PC-3 (cell line): ENCODE data around the gene NVL. TPM values are rescaled to one million over a fixed set of nuclear protein-coding genes. Genes with fewer than 3 reads are reported as not detected.
A peak's percentile ranks its signal among the peaks of the same experiment; 100 is the strongest.

Source experiments
- ATAC-seq: fragments of 200-7000 bp; cut with Tn5 transposase; 2 replicates; pipeline ENCODE4 v1.9.1; 2020; ENCODE audit warnings: mild to moderate bottlenecking, moderate library complexity
- BruUV-seq: library from RNA; stranded (reverse); fragments of 400-500 nt; replicated peaks from 2 replicates; lab custom pipeline; 2021; lab: Mats Ljungman, UMichigan
- CTCF ChIA-PET: fragments of 300-600 bp; sonication (Branson Sonifier 250); formaldehyde crosslinking; loops from one replicate; lab custom pipeline; 2022; ENCODE audit warnings: antibody characterized with exemption; lab: Charles Lee
- POLR2A ChIA-PET: fragments of 300-600 bp; sonication (Branson Sonifier 250); formaldehyde crosslinking; loops from one replicate; lab custom pipeline; 2022; ENCODE audit warnings: antibody characterized with exemption; ENCODE audit not compliant: unreplicated experiment; lab: Charles Lee
- DNase-seq: peaks from one replicate; pipeline ENCODE4 v3.0.0-alpha.2; 2015
- H2AFZ ChIP-seq: fragments of 300-600 bp; sonication (generic); 2 replicates; pipeline ENCODE4 v1.6.0; 2016; ENCODE audit warnings: antibody characterized with exemption, low read length
- H3F3A ChIP-seq: fragments of 300-600 bp; sonication (generic); one replicate; pipeline ENCODE4 v1.6.0; 2017; ENCODE audit warnings: antibody characterized with exemption, low read length, control low read depth, mild to moderate bottlenecking; ENCODE audit not compliant: unreplicated experiment
- H3K27ac ChIP-seq: fragments of 300-600 bp; sonication (generic); 2 replicates; pipeline ENCODE4 v1.5.1; 2016; ENCODE audit warnings: mild to moderate bottlenecking, low read length
- H3K27me3 ChIP-seq: fragments of 300-600 bp; sonication (generic); 2 replicates; pipeline ENCODE4 v1.6.1; 2016; ENCODE audit warnings: low read length, mixed read lengths
- H3K36me3 ChIP-seq: fragments of 300-600 bp; sonication (generic); 2 replicates; pipeline ENCODE4 v1.6.1; 2016; ENCODE audit warnings: low read depth, mixed run types, low read length, mixed read lengths
- H3K4me1 ChIP-seq: fragments of 300-600 bp; sonication (generic); 2 replicates; pipeline ENCODE4 v1.5.1; 2016; ENCODE audit warnings: low read length; ENCODE audit not compliant: insufficient read depth
- H3K4me2 ChIP-seq: fragments of 300-600 bp; sonication (generic); 2 replicates; pipeline ENCODE4 v1.6.0; 2016; ENCODE audit warnings: low read length
- H3K4me3 ChIP-seq: fragments of 300-600 bp; sonication (generic); 2 replicates; pipeline ENCODE4 v1.5.1; 2016; ENCODE audit warnings: mild to moderate bottlenecking, low read length, mixed read lengths
- H3K79me2 ChIP-seq: fragments of 300-600 bp; sonication (generic); 2 replicates; pipeline ENCODE4 v1.6.1; 2017; ENCODE audit warnings: low read length, mixed read lengths
- H3K9ac ChIP-seq: fragments of 300-600 bp; sonication (generic); 2 replicates; pipeline ENCODE4 v1.6.0; 2016; ENCODE audit warnings: mild to moderate bottlenecking, low read length
- H3K9me2 ChIP-seq: fragments of 300-600 bp; sonication (generic); replicated peaks from 2 replicates; pipeline ENCODE4 v1.6.1; 2016; ENCODE audit warnings: mixed run types, low read length, mixed read lengths
- H3K9me3 ChIP-seq: fragments of 300-600 bp; sonication (generic); 2 replicates; pipeline ENCODE4 v1.6.1; 2016; ENCODE audit warnings: low read length, mixed read lengths
- H4K20me1 ChIP-seq: fragments of 300-600 bp; sonication (generic); 2 replicates; pipeline ENCODE4 v1.6.1; 2016; ENCODE audit warnings: low read length, mixed read lengths
- CTCF ChIP-seq: fragments of 300-600 bp; sonication (generic); conservative IDR thresholded peaks from 2 replicates; pipeline ENCODE4 v1.5.1; 2017; ENCODE audit warnings: antibody characterized with exemption, low read depth, mild to moderate bottlenecking, low read length
- EZH2 ChIP-seq: fragments of 300-600 bp; sonication (generic); IDR thresholded peaks from one replicate; pipeline ENCODE4 v1.6.1; 2017; ENCODE audit warnings: antibody characterized with exemption, mild to moderate bottlenecking, low read length; ENCODE audit not compliant: unreplicated experiment
- EZH2phosphoT487 ChIP-seq: fragments of 300-600 bp; sonication (generic); IDR thresholded peaks from 2 replicates; pipeline ENCODE4 v1.6.1; 2018; ENCODE audit warnings: mild to moderate bottlenecking, antibody characterized with exemption, low read length, borderline replicate concordance
- intact Hi-C: fragments of 100-400 bp; cut with micrococcal nuclease; formaldehyde crosslinking; loops from 2 replicates; pipeline ENCODE4 v1.9.0; 2023
- total RNA-seq: library from RNA; depleted of rRNA; stranded (reverse); fragments of >200 nt; gene quantifications from 2 replicates; pipeline ENCODE4 v1.2.3, GENCODE V29; 2014

The NVL gene
- total RNA-seq, 1 experiment from 2014 or later = 37.1 TPM

GRCh38 chr1:224201383-224201782 lies 128.6 kb downstream of the NVL start:
- no TSS peak for BruUV-seq
- Histone ChIP-seq H3K4me2 (no peak overlapping the region), H2AFZ (no peak overlapping the region), H3K27ac (no peak overlapping the region), H3K4me1 (peaks cover 43% of the 10 kb centered on the region), H3K9me3 (no peaks in the 10 kb centered on the region), H3K36me3 (no peaks in the 10 kb centered on the region), H3K4me3 (no peak overlapping the region), H3K79me2 (no peaks in the 10 kb centered on the region), H4K20me1 (no peaks in the 10 kb centered on the region), H3K9ac (no peak overlapping the region), H3F3A (peaks cover 14% of the 10 kb centered on the region), H3K9me2 (no peaks in the 10 kb centered on the region), H3K27me3 (no peaks in the 10 kb centered on the region)
- intact Hi-C loops = no loop called here
- CTCF ChIA-PET = no interaction called here
- TF ChIP-seq CTCF (no peak), EZH2 (no peak), EZH2phosphoT487 (no peak)
- ATAC-seq = no peak
- POLR2A ChIA-PET = no interaction called here
- DNase-seq = no peak

GRCh38 chr1:224199679-224200078 lies 130.3 kb downstream of the NVL start:
- no TSS peak for BruUV-seq
- TF ChIP-seq CTCF (no peak), EZH2 (no peak), EZH2phosphoT487 (no peak)
- no peaks in the 10 kb centered on the region for H3K9me2 ChIP-seq
- ATAC-seq (peak; percentile 88), DNase-seq (peak; percentile 90)
- H3K9ac ChIP-seq = peak overlapping the region; percentile 47
- peaks cover 33% of the 10 kb centered on the region for H3K4me1 ChIP-seq
- no peak overlapping the region for H3K4me3 ChIP-seq
- no peaks in the 10 kb centered on the region for H3K36me3 ChIP-seq
- H3K79me2 ChIP-seq = no peaks in the 10 kb centered on the region
- H3K9me3 ChIP-seq = no peaks in the 10 kb centered on the region
- H3K27me3 ChIP-seq = no peaks in the 10 kb centered on the region
- H3K4me2 ChIP-seq = peak overlapping the region; percentile 53
- ChIA-PET POLR2A (no interaction called here), CTCF (no interaction called here)
- H2AFZ ChIP-seq = no peak overlapping the region
- peak overlapping the region; percentile 88 for H3K27ac ChIP-seq
- peaks cover 14% of the 10 kb centered on the region for H3F3A ChIP-seq
- intact Hi-C loops = loop anchor here (2.0 kb wide), 1 partner anchor 15 kb away; no protein-coding TSS in a partner anchor
- H4K20me1 ChIP-seq = no peaks in the 10 kb centered on the region

DNA sequence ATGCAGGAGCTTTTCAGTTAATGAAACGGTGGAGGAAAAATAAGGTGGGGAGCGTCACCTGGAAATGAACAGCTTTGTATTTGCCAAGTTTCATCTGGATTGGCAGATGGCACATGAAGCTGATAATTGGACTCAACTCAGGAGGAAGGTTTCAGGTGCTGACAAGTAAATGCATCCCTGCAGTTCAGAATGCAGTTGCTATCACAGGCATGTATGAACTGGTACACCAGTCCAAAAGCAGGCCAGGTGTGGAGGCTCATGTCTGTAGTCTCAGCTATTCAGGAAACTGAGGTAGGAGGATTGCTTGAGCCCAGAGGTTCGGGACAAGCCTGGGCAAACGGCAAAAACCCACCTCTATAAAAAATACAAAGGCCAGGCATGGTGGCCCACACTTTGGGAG lies 131.4 kb downstream of the NVL start:
- TF ChIP-seq EZH2phosphoT487 (no peak), EZH2 (no peak), CTCF (no peak)
- Histone ChIP-seq H3F3A (peaks cover 3% of the 10 kb centered on the region), H3K9me2 (no peaks in the 10 kb centered on the region), H3K4me1 (peaks cover 22% of the 10 kb centered on the region), H3K4me2 (no peak overlapping the region), H4K20me1 (no peaks in the 10 kb centered on the region), H3K36me3 (no peaks in the 10 kb centered on the region; the same call in 1 of the 2 replicates), H3K27me3 (no peaks in the 10 kb centered on the region), H3K9me3 (no peaks in the 10 kb centered on the region), H2AFZ (no peak overlapping the region), H3K9ac (no peak overlapping the region), H3K4me3 (no peak overlapping the region), H3K27ac (peak overlapping the region; percentile 88; the same call in 1 of the 2 replicates), H3K79me2 (no peaks in the 10 kb centered on the region)
- CTCF ChIA-PET = no interaction called here
- DNase-seq (no peak), ATAC-seq (no peak)
- POLR2A ChIA-PET = no interaction called here
- BruUV-seq = no TSS peak
- intact Hi-C loops = loop anchor here (2.0 kb wide), 1 partner anchor 14 kb away; no protein-coding TSS in a partner anchor
